Stomach (tissue), 4 donors: ENCODE data around the gene AP5S1.

Experiments used
- EP300 ChIP-seq: sonication (generic); formaldehyde crosslinking; IDR thresholded peaks from one replicate; pipeline ENCODE4 v1.6.1; 2017; ENCODE audit warnings: antibody characterized with exemption
- POLR2A ChIP-seq, 4 donors: fragments of 450-650 bp; IDR thresholded peaks; one replicate each; pipeline ENCODE4 v1.6.1; 2016; ENCODE audit warnings: antibody characterized with exemption in 4 of 4, control low read depth in 2 of 4, mild to moderate bottlenecking in 1 of 4, moderate library complexity in 1 of 4
- POLR2AphosphoS5 ChIP-seq, 3 donors: sonication (generic); formaldehyde crosslinking; IDR thresholded peaks; one replicate each; pipeline ENCODE4 v1.6.1; 2016; ENCODE audit warnings: antibody characterized with exemption in 3 of 3
- TF ChIP-seq, protein P1 (sequence below), 7 experiments: fragments of 450-650 bp in 4 of 7; fragments of 200-600 bp in 3 of 7; sonication (generic) in 3 of 7; IDR thresholded peaks; one replicate each; pipeline ENCODE4 v1.5.1; 2016 to 2019; ENCODE audit warnings: antibody characterized with exemption in 7 of 7, control low read depth in 2 of 7, mild to moderate bottlenecking in 1 of 7

DNA sequence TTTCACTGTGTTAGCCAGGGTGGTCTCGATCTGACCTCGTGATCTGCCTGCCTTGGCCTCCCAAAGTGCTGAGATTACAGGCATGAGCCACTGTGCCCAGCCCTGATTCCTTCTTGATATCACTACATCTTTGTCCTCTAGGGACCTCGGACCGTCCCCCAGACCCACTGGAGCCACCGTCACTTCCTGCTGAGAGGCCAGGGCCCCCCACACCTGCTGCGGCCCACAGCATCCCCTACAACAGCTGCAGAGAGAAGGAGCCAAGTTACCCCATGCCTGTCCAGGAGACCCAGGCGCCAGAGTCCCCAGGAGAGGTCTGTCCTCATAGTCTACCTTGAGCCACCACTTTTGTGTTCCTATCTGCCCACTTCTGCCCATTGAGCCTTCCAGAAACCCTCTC, 40.8 kb downstream of the AP5S1 start:
- TF ChIP-seq, protein P1, sequence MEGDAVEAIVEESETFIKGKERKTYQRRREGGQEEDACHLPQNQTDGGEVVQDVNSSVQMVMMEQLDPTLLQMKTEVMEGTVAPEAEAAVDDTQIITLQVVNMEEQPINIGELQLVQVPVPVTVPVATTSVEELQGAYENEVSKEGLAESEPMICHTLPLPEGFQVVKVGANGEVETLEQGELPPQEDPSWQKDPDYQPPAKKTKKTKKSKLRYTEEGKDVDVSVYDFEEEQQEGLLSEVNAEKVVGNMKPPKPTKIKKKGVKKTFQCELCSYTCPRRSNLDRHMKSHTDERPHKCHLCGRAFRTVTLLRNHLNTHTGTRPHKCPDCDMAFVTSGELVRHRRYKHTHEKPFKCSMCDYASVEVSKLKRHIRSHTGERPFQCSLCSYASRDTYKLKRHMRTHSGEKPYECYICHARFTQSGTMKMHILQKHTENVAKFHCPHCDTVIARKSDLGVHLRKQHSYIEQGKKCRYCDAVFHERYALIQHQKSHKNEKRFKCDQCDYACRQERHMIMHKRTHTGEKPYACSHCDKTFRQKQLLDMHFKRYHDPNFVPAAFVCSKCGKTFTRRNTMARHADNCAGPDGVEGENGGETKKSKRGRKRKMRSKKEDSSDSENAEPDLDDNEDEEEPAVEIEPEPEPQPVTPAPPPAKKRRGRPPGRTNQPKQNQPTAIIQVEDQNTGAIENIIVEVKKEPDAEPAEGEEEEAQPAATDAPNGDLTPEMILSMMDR (IDR thresholded peaks at IDR 0.05), result no peak
- TF ChIP-seq POLR2A (IDR thresholded peaks at IDR 0.05) (no peak), EP300 (no peak), POLR2AphosphoS5 (IDR thresholded peaks at IDR 0.05) (no peak)
